NCI-H146 (cell line): ENCODE data around the gene TMEM52.
"Not testable (repeated sequence)": the region's sequence is repeated elsewhere in the genome, so short reads cannot be mapped to it uniquely, and the experiment has no call there.

Experiments used
- DNase-seq: peaks from one replicate; lab custom pipeline; 2025; lab: John Stamatoyannopoulos, UW

TMEM52 gene

DNA sequence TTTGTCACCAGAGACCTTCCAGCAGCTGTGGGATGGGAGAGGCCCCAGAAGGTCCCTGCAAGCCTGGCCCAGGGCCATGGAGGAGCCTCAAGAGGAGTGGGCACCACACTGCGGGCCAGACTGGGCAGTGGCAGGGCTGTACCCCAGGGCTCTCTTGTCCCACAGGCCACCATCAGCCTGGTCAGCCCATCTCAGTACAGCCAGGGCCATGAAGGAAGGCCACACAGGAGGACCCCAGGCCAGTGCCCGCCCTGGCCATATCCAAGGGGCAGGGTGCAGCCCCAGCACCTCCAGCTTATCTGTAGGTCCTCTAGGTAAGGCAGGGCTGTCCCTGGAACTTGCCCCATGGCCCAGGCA lies 25.1 kb downstream of the TMEM52 start:
- no peak for DNase-seq

DNA sequence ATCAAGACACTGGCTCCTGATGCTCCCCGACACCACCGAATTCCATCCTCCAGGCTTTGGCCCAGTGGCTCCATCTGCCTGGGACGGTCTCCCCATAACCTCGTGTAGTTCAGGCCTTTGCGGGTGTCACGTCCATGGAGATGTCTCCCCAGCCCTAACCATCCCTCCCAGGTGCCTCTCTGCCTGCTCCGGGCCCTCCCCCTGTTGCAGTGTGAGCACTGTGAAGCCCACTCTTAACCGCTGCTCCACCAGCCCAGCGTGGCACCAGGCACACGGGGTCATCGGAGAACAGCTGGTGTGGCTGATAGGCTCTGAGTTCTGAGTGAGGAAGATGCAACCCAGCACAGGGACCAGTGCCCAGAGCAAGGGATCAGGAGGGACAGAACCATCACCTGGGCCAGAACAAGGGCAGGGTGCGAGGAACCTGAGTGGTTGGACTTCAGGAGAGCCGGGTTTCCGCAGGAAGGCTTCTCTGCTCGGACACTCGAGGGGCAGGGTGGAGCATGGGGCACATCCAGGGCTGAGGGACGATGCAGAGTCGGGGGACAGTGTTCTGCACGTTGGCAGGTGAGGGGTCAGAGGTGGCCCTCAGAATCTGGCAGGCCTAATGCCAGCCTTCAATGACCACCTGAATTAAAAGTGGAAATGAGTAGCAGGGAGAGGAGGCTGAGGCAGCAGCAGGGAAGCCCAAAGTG lies 25.6 kb downstream of the TMEM52 start:
- DNase-seq = no peak

DNA sequence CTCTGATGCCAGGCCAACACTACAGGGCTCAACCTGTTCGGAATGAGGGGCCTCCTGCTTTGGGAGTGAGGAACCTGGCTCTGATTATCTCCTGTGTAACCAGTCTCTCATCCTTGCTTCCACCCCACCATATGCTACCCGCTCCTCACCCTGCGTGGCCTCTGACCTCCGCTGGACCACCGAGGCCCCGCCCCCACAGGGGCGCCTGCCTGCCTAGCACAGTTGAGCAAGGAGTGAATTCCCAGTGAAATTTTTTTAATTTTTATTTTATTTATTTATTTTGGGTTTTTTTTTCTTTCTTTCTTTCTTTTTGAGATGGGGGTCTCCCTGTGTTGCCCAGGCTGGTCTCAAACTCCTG lies 26.3 kb downstream of the TMEM52 start:
- no peak for DNase-seq

DNA sequence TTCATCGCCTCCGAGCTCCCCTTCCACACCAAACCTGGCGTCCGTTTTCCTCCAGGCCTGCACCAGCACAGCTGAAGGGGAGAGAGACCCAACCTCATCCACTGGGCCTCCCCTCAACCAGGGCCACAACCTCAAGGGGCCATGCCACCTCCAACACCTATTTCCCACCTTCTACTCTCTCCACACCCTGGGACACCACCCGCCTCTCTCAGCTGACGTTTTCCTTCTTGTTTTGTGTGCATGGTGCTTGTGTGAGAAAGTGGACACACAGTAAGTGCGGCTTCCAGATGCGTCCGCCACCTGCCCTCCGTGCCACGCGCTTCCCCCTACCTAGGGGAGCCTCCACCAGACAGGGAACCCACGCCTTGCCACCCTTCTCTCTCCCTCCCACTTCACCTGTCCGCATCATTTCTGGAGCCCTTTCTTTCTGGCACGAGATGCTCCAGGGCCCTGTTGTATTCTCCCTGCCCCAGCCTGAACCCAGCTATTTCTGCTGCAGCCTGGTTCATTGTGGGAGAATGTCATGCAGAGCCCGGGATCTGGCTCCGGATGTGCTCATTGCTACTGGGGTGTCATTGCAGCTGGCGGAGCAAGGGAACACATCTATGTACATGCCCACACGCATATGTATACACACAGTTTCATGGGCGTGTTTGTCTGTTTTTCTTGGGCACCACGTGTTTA lies 26.9 kb downstream of the TMEM52 start:
- no peak for DNase-seq

- DNase-seq = peak; percentile 81
Observed at GRCh38 chr1:1891349-1892078, 27.6 kb downstream of the TMEM52 start.

- peak; percentile 72 for DNase-seq
Observed at GRCh38 chr1:1890506-1891348, 28.4 kb downstream of the TMEM52 start, which contains the start of gene GNB1. GNB1 (minus strand) TSS chr1:1891087; CDS start chr1:1825453, 65,634 bp downstream.

DNA sequence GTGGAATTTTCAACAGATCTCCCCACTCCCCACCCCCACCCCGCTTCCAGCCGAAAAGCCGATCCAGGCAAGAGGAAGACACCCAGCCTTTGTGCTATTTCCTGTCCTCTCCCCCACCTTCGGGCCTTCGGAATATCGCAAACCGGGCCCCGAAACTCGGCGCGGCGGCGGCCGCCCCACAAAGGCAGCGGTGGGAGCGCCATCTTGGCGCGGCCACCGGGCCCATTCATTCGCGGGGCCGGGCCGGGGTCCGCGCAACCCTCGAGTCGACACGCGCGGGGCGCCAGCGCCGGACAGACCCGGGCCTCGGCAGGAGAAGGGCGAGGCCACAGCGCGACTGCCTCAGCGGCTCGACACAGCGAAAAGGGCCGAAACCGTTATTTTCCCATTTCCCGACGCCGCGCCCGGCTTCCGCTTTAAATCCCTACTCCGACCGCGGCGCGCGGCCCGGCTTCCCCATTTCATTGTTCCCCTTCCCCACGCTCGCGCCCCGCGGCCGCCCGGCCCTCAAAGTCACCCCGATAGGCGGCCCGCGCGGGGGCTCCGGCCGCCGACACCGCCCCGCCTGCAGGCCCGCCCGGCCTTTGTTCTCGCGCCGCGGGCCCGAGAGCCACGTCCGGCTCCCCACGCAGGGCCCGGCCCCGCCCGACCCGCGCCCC lies 29.1 kb downstream of the TMEM52 start:
- DNase-seq = peak; percentile 46

- no peak for DNase-seq
Observed at GRCh38 chr1:1889090-1889750, 29.9 kb downstream of the TMEM52 start.

DNA sequence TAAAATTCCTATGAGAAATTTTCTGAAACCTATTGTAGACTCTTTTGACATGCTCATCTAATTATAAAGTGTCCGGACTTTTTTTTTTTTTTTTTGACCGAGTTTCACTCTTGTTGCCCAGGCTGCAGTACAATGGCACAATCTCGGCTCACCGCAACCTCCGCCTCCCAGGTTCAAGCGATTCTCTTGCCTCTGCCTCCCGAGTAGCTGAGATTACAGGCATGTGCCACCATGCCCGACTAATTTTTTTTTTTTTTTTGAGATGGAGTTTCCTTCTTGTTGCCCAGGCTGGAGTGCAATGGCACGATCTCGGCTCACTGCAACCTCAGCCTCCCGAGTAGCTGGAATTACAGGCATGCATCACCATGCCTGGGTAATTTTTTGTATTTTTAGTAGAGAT lies 35.2 kb downstream of the TMEM52 start:
- DNase-seq = not testable (repeated sequence)

DNA sequence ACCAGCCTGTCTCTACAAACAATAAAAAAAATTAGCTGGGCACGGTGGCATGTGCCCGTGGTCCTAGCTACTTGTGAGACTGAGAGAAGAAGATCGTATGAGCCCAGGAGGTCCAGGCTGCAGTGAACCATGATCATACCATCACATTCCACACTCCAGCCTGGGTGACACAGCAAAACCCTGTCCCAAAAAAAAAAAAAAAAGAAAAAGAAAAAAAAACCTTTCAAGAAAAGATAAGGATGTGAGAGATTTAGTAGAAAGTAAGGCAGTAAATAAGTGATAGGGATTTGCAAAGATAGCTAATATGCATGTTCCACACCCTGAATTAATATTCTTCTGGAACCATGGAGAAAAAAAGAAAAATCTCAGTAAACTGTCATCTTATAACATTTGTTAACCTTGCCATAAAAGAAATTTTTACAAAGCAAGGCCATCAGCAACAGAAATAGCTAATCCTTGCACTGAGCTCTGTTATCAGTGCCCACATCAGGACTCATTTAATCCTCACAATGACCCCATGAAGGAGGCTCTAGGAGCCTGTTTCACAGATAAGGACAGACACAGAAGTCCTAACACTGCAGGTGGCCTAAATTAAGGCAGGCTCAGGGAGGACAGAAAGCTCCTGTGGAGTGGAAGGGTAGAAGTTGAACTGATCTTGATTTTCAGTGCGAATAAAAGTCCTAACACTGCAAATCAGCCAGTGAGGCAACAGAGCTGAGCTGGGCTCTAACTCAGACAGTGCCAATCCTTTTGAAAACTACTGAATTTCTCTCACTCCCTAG lies 35.8 kb downstream of the TMEM52 start:
- no peak for DNase-seq

GRCh38 chr1:1881727-1882126 lies 37.4 kb downstream of the TMEM52 start:
- DNase-seq = no peak

GRCh38 chr1:1880617-1881312 lies 38.3 kb downstream of the TMEM52 start:
- DNase-seq = no peak

DNA sequence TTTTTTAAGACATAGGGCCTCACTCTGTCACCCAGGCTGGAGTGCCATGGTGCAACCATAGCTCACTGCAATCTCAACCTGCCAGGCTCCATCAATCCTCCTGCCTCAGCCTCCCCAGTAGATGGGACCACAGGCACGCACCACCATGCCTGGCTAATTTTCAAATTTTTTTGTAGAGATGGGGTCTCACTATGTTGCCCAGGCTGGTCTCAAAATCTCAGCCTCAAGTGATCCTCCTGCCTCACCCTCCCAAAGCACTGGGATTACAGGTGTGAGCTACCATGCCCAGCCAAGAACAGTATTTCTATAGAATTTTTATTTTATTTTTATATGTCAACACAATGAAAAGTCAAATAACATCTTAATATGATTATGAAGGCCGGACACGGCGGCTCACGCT lies 39.1 kb downstream of the TMEM52 start:
- DNase-seq = no peak

GRCh38 chr1:1877865-1878436 lies 41.1 kb downstream of the TMEM52 start:
- no peak for DNase-seq

GRCh38 chr1:1876335-1876930 lies 42.6 kb downstream of the TMEM52 start:
- no peak for DNase-seq

DNA sequence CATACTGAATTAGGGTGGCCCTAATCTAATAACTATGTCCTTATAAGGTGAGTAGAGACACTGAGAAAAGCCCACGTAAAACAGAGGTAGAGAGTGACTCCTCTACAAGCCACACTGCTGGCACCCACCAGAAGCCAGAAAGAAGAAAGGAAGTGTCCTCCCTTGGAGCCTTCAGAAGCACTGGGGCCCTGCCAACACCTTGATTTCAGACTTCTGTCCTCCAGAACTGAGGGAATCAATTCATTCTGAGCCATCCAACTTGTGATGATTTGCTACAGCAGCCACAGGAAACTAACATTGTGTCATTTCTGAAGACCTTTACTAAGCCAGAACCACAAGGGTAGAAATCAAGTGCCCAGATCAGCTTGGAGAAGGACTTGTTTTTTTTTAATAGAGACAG lies 43.1 kb downstream of the TMEM52 start:
- DNase-seq = no peak

DNA sequence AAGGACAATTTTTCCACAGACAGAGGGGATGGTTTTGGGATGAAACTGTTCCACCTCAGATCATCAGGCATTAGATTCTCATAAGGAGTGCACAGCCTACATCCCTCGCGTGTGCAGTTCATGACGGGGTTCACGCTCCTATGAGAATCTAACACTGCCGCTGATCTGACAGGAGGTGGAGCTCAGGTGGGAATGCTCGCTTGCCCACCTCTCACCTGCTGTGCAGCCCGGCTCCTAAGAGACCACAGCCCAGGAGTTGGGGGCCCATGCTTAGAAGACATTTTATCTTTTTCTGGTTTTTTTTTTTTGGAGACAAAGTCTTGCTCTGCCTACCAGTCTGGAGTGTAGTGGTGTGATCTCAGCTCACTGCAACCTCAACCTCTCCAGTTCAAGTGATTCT lies 44.2 kb downstream of the TMEM52 start:
- no peak for DNase-seq

- DNase-seq = no peak
Observed at GRCh38 chr1:1873186-1873585, 45.9 kb downstream of the TMEM52 start.
